Esophagus muscularis mucosa (tissue), 3 donors: ENCODE measurements around the gene TATDN3.

ENCODE experiments used
- POLR2A ChIP-seq: fragments of 450-650 bp; IDR thresholded peaks from one replicate; pipeline ENCODE4 v1.6.1; 2017; ENCODE audit warnings: antibody characterized with exemption, moderate library complexity, mild to moderate bottlenecking, low read depth
- POLR2AphosphoS5 ChIP-seq, 2 donors: sonication (generic); formaldehyde crosslinking; IDR thresholded peaks; one replicate each; pipeline ENCODE4 v1.6.1; 2017; ENCODE audit warnings: antibody characterized with exemption in 2 of 2
- TF ChIP-seq, protein P1 (sequence below), 3 experiments: fragments of 200-600 bp in 2 of 3; fragments of 450-650 bp in 1 of 3; sonication (generic) in 2 of 3; IDR thresholded peaks; one replicate each; pipeline ENCODE4 v1.5.1; 2017 to 2019; ENCODE audit warnings: antibody characterized with exemption in 3 of 3, mild to moderate bottlenecking in 2 of 3, moderate library complexity in 1 of 3

GRCh38 chr1:212749821-212750535 lies 41.7 kb upstream of the TATDN3 start:
- TF ChIP-seq POLR2A (no peak), POLR2AphosphoS5 (IDR thresholded peaks at IDR 0.05) (no peak)
- TF ChIP-seq, protein P1, sequence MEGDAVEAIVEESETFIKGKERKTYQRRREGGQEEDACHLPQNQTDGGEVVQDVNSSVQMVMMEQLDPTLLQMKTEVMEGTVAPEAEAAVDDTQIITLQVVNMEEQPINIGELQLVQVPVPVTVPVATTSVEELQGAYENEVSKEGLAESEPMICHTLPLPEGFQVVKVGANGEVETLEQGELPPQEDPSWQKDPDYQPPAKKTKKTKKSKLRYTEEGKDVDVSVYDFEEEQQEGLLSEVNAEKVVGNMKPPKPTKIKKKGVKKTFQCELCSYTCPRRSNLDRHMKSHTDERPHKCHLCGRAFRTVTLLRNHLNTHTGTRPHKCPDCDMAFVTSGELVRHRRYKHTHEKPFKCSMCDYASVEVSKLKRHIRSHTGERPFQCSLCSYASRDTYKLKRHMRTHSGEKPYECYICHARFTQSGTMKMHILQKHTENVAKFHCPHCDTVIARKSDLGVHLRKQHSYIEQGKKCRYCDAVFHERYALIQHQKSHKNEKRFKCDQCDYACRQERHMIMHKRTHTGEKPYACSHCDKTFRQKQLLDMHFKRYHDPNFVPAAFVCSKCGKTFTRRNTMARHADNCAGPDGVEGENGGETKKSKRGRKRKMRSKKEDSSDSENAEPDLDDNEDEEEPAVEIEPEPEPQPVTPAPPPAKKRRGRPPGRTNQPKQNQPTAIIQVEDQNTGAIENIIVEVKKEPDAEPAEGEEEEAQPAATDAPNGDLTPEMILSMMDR (IDR thresholded peaks at IDR 0.05), result peak; percentile 47 to 74 (median 54)
